ENCODE data around the gene OR52E2. TPM values are rescaled to one million over a fixed set of nuclear protein-coding genes. Genes with fewer than 3 reads are reported as not detected.

Gene OR52E2
- total RNA-seq, 4 donors from 2014 or later: not detected

- no peaks in the 10 kb centered on the region for H3K27me3 ChIP-seq
- H3K9me3 ChIP-seq: no peaks in the 10 kb centered on the region
- TF ChIP-seq POLR2A (IDR thresholded peaks at IDR 0.05) (no peak), EP300 (IDR thresholded peaks at IDR 0.05) (no peak), CTCF (IDR thresholded peaks at IDR 0.05) (no peak)
- no peak overlapping the region for H3K27ac ChIP-seq
- no peaks in the 10 kb centered on the region for H3K36me3 ChIP-seq
- 86% methylated on average over 8 of the region's 8 CpGs for WGBS, 2 donors
- no peak for DNase-seq (ENCODE audit: low spot score in 2 of 2)
- no peaks in the 10 kb centered on the region for H3K4me1 ChIP-seq
- no peak overlapping the region for H3K4me3 ChIP-seq
These were observed 33.6 kb upstream of the OR52E2 start for GRCh38 chr11:5092821-5093585.

GRCh38 chr11:5090668-5091067, 31.2 kb upstream of the OR52E2 start:
- no peak overlapping the region for H3K27ac ChIP-seq
- DNase-seq (ENCODE audit: low spot score in 2 of 2): no peak
- TF ChIP-seq CTCF (IDR thresholded peaks at IDR 0.05): no peak
- no peak overlapping the region for H3K4me3 ChIP-seq
- no peaks in the 10 kb centered on the region for H3K4me1 ChIP-seq
- H3K9me3 ChIP-seq: no peaks in the 10 kb centered on the region
- no peaks in the 10 kb centered on the region for H3K27me3 ChIP-seq
- H3K36me3 ChIP-seq: no peaks in the 10 kb centered on the region
- 91 to 93% methylated on average over 1 of the region's 1 CpG for WGBS, 2 donors

- H3K4me3 ChIP-seq: no peak overlapping the region
- TF ChIP-seq CTCF (IDR thresholded peaks at IDR 0.05) (no peak), POLR2A (IDR thresholded peaks at IDR 0.05) (no peak), EP300 (IDR thresholded peaks at IDR 0.05) (no peak)
- no peaks in the 10 kb centered on the region for H3K36me3 ChIP-seq
- no peak for DNase-seq (ENCODE audit: low spot score in 2 of 2)
- no peak overlapping the region for H3K27ac ChIP-seq
- H3K9me3 ChIP-seq: no peaks in the 10 kb centered on the region
- no peaks in the 10 kb centered on the region for H3K27me3 ChIP-seq
- no peaks in the 10 kb centered on the region for H3K4me1 ChIP-seq
These were observed 29.1 kb upstream of the OR52E2 start for GRCh38 chr11:5088556-5088955.

- DNase-seq (ENCODE audit: low spot score in 2 of 2): no peak
- TF ChIP-seq EP300 (IDR thresholded peaks at IDR 0.05): no peak
- no peak for TF ChIP-seq CTCF (IDR thresholded peaks at IDR 0.05)
- TF ChIP-seq POLR2A (IDR thresholded peaks at IDR 0.05): no peak
These were observed 24.2 kb upstream of the OR52E2 start for GRCh38 chr11:5083602-5084001.

GRCh38 chr11:5081405-5081804, 22.0 kb upstream of the OR52E2 start:
- WGBS, 2 donors: 77 to 82% methylated on average over 2 of the region's 2 CpGs
- no peak for DNase-seq (ENCODE audit: low spot score in 2 of 2)
- TF ChIP-seq POLR2A (IDR thresholded peaks at IDR 0.05) (no peak), CTCF (IDR thresholded peaks at IDR 0.05) (no peak), EP300 (IDR thresholded peaks at IDR 0.05) (no peak)
- Histone ChIP-seq H3K27me3 (no peaks in the 10 kb centered on the region), H3K4me3 (no peak overlapping the region), H3K4me1 (no peaks in the 10 kb centered on the region), H3K36me3 (no peaks in the 10 kb centered on the region), H3K9me3 (no peaks in the 10 kb centered on the region), H3K27ac (no peak overlapping the region)

More at GRCh38 chr11:5083602-5084001, 24.2 kb upstream of the OR52E2 start:
- Histone ChIP-seq H3K27ac (no peak overlapping the region), H3K4me3 (no peak overlapping the region), H3K9me3 (no peaks in the 10 kb centered on the region), H3K36me3 (no peaks in the 10 kb centered on the region), H3K4me1 (no peaks in the 10 kb centered on the region), H3K27me3 (no peaks in the 10 kb centered on the region)
